HL-60/S4 treated with phorbol 12-myristate 13-acetate at 8.2 ng/mL for 4 days and 3 days (cell line): ENCODE measurements around the gene MAN1C1.
"Not testable (repeated sequence)": the region's sequence is repeated elsewhere in the genome, so short reads cannot be mapped to it uniquely, and the experiment has no call there.

Experiments used
- in situ Hi-C: fragments of 300-500 bp; cut with MboI; formaldehyde crosslinking; loops from 2 replicates; pipeline ENCODE4 v1.15.0; 2022; ENCODE audit warnings: low sequenced_read_pairs

MAN1C1 gene

GRCh38 chr1:25731626-25732370 lies 115.2 kb downstream of the MAN1C1 start:
- in situ Hi-C loops = no loop called here

GRCh38 chr1:25732821-25733220 lies 116.2 kb downstream of the MAN1C1 start:
- in situ Hi-C loops = no loop called here

GRCh38 chr1:25733271-25733670 lies 116.7 kb downstream of the MAN1C1 start:
- in situ Hi-C loops = no loop called here

- in situ Hi-C loops = not testable (repeated sequence)
Measured at GRCh38 chr1:25734991-25735390, 118.4 kb downstream of the MAN1C1 start.

- in situ Hi-C loops = no loop called here
Measured at GRCh38 chr1:25735956-25736529, 119.5 kb downstream of the MAN1C1 start.

- in situ Hi-C loops = no loop called here
Measured at GRCh38 chr1:25737130-25737529, 120.5 kb downstream of the MAN1C1 start.

- in situ Hi-C loops = no loop called here
Measured at GRCh38 chr1:25738499-25738898, 121.9 kb downstream of the MAN1C1 start.

- in situ Hi-C loops = no loop called here
Measured at GRCh38 chr1:25739341-25739740, 122.8 kb downstream of the MAN1C1 start.

- in situ Hi-C loops = no loop called here
Measured at GRCh38 chr1:25740071-25740470, 123.5 kb downstream of the MAN1C1 start.

GRCh38 chr1:25742316-25742715 lies 125.7 kb downstream of the MAN1C1 start:
- in situ Hi-C loops = no loop called here

- in situ Hi-C loops = no loop called here
Measured at GRCh38 chr1:25743164-25744139, 126.9 kb downstream of the MAN1C1 start.

GRCh38 chr1:25744140-25744581 lies 127.6 kb downstream of the MAN1C1 start:
- in situ Hi-C loops = no loop called here

GRCh38 chr1:25744636-25745425 lies 128.2 kb downstream of the MAN1C1 start:
- in situ Hi-C loops = no loop called here

GRCh38 chr1:25746299-25747045 lies 129.9 kb downstream of the MAN1C1 start:
- in situ Hi-C loops = no loop called here

GRCh38 chr1:25747046-25747719 lies 130.6 kb downstream of the MAN1C1 start:
- in situ Hi-C loops = no loop called here

GRCh38 chr1:25748531-25749205 lies 132.1 kb downstream of the MAN1C1 start:
- in situ Hi-C loops = no loop called here

- in situ Hi-C loops = no loop called here
Measured at GRCh38 chr1:25750923-25751605, 134.5 kb downstream of the MAN1C1 start.

GRCh38 chr1:25754470-25755181 lies 138.0 kb downstream of the MAN1C1 start:
- in situ Hi-C loops = no loop called here
